Endothelial cell of umbilical vein (primary cell): Measurements from ENCODE around the gene SDHA. TPM values are rescaled to one million over a fixed set of nuclear protein-coding genes. Genes with fewer than 3 reads are reported as not detected.

Experiments
- BruUV-seq: library from RNA; stranded (reverse); fragments of 400-500 nt; replicated peaks from 2 replicates; lab custom pipeline; 2021; lab: Mats Ljungman, UMichigan
- CTCF ChIA-PET: fragments of 300-600, 350-600 bp; sonication (Branson Sonifier 250); formaldehyde crosslinking; loops from one replicate; lab custom pipeline; 2021; ENCODE audit warnings: antibody characterized with exemption, inconsistent platforms; lab: Charles Lee
- POLR2A ChIA-PET: fragments of 300-600, 350-600 bp; sonication (Branson Sonifier 250); formaldehyde crosslinking; loops from one replicate; lab custom pipeline; 2021; ENCODE audit warnings: antibody characterized with exemption, inconsistent platforms; lab: Charles Lee
- DNase-seq: peaks from one replicate; pipeline ENCODE4 v3.0.0-alpha.2; 2011; ENCODE audit warnings: low read depth, low spot score
- FAIRE-seq: peaks from 2 replicates; lab custom pipeline; 2011; peaks lifted over from hg19 to GRCh38; lab: Jason Lieb, UNC
- H2AFZ ChIP-seq: 2 replicates; pipeline ENCODE4 v1.6.0; 2012; ENCODE audit warnings: low read depth, low read length, control low read depth, inconsistent platforms
- H3K27ac ChIP-seq: 2 replicates; pipeline ENCODE4 v1.5.1; 2011; ENCODE audit warnings: low read depth, mild to moderate bottlenecking, control low read depth, low read length, moderate library complexity; ENCODE audit not compliant: insufficient read depth
- H3K27me3 ChIP-seq, 2 experiments: 2 replicates each; pipeline versions ENCODE4 v1.6.0 to v1.6.1; 2011; ENCODE audit warnings: low read length in 2 of 2, mixed read lengths in 1 of 2; ENCODE audit not compliant: control insufficient read depth in 2 of 2, insufficient read depth in 2 of 2
- H3K36me3 ChIP-seq, 2 experiments: 2 replicates in 1 of 2; 3 replicates in 1 of 2; pipeline ENCODE4 v1.5.1; 2011; ENCODE audit warnings: low read length in 2 of 2, mild to moderate bottlenecking in 1 of 2, moderate library complexity in 1 of 2; ENCODE audit not compliant: control insufficient read depth in 2 of 2, insufficient read depth in 2 of 2; ENCODE audit errors: extremely low read depth in 1 of 2
- H3K4me1 ChIP-seq: 3 replicates; pipeline ENCODE4 v1.5.1; 2011; ENCODE audit warnings: mild to moderate bottlenecking, low read length; ENCODE audit not compliant: control insufficient read depth, insufficient read depth; ENCODE audit errors: extremely low read depth
- H3K4me2 ChIP-seq: 2 replicates; pipeline ENCODE4 v1.6.1; 2011; ENCODE audit warnings: low read length, control low read depth, mixed read lengths; ENCODE audit not compliant: insufficient read depth
- H3K4me3 ChIP-seq, 3 experiments: fragments of 200-600 bp in 1 of 3; sonication (generic), shearing (Covaris generic) in 1 of 3; replicated peaks in 1 of 3; 2 replicates each; pipeline ENCODE4 v1.5.1; 2011 to 2016; ENCODE audit warnings: control low read depth in 3 of 3, low read length in 3 of 3, mild to moderate bottlenecking in 2 of 3, inconsistent platforms in 1 of 3, low read depth in 1 of 3, moderate library complexity in 1 of 3; ENCODE audit not compliant: insufficient read depth in 1 of 3
- H3K79me2 ChIP-seq: 2 replicates; pipeline ENCODE4 v1.6.0; 2012; ENCODE audit warnings: low read length, inconsistent platforms; ENCODE audit not compliant: control insufficient read depth, insufficient read depth
- H3K9ac ChIP-seq: replicated peaks from 2 replicates; pipeline ENCODE3; 2011; ENCODE audit warnings: low read length, control low read depth; ENCODE audit not compliant: insufficient read depth; ENCODE audit errors: extremely low read depth
- H3K9me1 ChIP-seq: replicated peaks from 3 replicates; pipeline ENCODE4 v1.6.0; 2011; ENCODE audit warnings: mild to moderate bottlenecking, low read length; ENCODE audit not compliant: control insufficient read depth, insufficient read depth; ENCODE audit errors: extremely low read depth
- H3K9me3 ChIP-seq: replicated peaks from 2 replicates; pipeline ENCODE4 v1.5.1; 2012; ENCODE audit warnings: low read length, inconsistent platforms; ENCODE audit not compliant: control insufficient read depth, insufficient read depth
- H4K20me1 ChIP-seq: replicated peaks from 2 replicates; pipeline ENCODE3; 2011; ENCODE audit warnings: mild to moderate bottlenecking, low read length; ENCODE audit not compliant: control insufficient read depth, insufficient read depth; ENCODE audit errors: extremely low read depth
- EZH2 ChIP-seq: IDR thresholded peaks from 2 replicates; pipeline ENCODE4 v1.6.1; 2012; ENCODE audit warnings: borderline replicate concordance, low read depth, mild to moderate bottlenecking, moderate library complexity, low read length, inconsistent platforms; ENCODE audit not compliant: severe bottlenecking
- FOS ChIP-seq: IDR thresholded peaks from 2 replicates; pipeline ENCODE4 v1.6.1; 2011; ENCODE audit warnings: mild to moderate bottlenecking, low read length, moderate library complexity, borderline replicate concordance; ENCODE audit not compliant: insufficient read depth
- GATA2 ChIP-seq: IDR thresholded peaks from 2 replicates; pipeline ENCODE4 v1.7.0; 2011; ENCODE audit warnings: low read depth, mild to moderate bottlenecking, moderate library complexity, mixed read lengths, low read length; ENCODE audit not compliant: insufficient read length, insufficient read depth
- JUN ChIP-seq: IDR thresholded peaks from 2 replicates; pipeline ENCODE4 v1.6.1; 2011; ENCODE audit warnings: borderline replicate concordance, low read depth; ENCODE audit not compliant: insufficient read length, insufficient read depth
- MYC ChIP-seq: IDR thresholded peaks from one replicate; pipeline ENCODE4 v1.6.1; 2011; ENCODE audit warnings: mild to moderate bottlenecking, low read depth, low read length
- POLR2A ChIP-seq: IDR thresholded peaks from 2 replicates; pipeline ENCODE4 v1.6.1; 2012; ENCODE audit warnings: low read depth, mild to moderate bottlenecking, control low read depth, low read length
- POLR2AphosphoS5 ChIP-seq: IDR thresholded peaks from 2 replicates; pipeline ENCODE4 v1.6.1; 2012; ENCODE audit warnings: low read depth, mild to moderate bottlenecking, control low read depth, low read length, moderate library complexity; ENCODE audit not compliant: insufficient read depth
- dilution Hi-C: fragments of 300-500 bp; cut with MboI; formaldehyde crosslinking; loops from one replicate; pipeline ENCODE4 v1.15.0; 2019; ENCODE audit warnings: low sequenced_read_pairs; ENCODE audit not compliant: extremely low pct_ligation_motif_present
- intact Hi-C: fragments of 100-400 bp; cut with micrococcal nuclease; formaldehyde crosslinking; loops from one replicate; pipeline ENCODE4 v1.10.0; 2022
- polyA plus RNA-seq, 4 experiments: library from polyadenylated mRNA; depleted of rRNA in 3 of 4; stranded (reverse) in 3 of 4; unstranded in 1 of 4; fragments of >200 nt; gene quantifications; 2 replicates each; pipeline versions ENCODE4 v1.2.1 to v1.2.3, GENCODE V29; 2011 to 2012; ENCODE audit warnings: missing spikeins in 1 of 4
- total RNA-seq: library from RNA; stranded (reverse); gene quantifications from 2 replicates; pipeline ENCODE4 v1.2.3, GENCODE V29; 2021
- TF ChIP-seq, protein P1 (sequence below): IDR thresholded peaks from 2 replicates; pipeline ENCODE4 v1.6.1; 2011; ENCODE audit not compliant: insufficient read depth, insufficient read length
- TF ChIP-seq, protein P2 (sequence below), 2 donors: IDR thresholded peaks; 1 replicate in 1 of 2; 2 replicates in 1 of 2; pipeline ENCODE4 v1.5.1; 2011; ENCODE audit warnings: low read length in 2 of 2, mild to moderate bottlenecking in 2 of 2, moderate library complexity in 2 of 2, control low read depth in 1 of 2, inconsistent platforms in 1 of 2, low read depth in 1 of 2; ENCODE audit not compliant: insufficient read depth in 1 of 2; ENCODE audit errors: extremely low read depth in 1 of 2

SDHA gene
- total and polyA plus RNA-seq, 2 donors (not counting 3 experiments of a cell fraction or from before 2014, with no cell fraction given), result 121 to 153 TPM

DNA sequence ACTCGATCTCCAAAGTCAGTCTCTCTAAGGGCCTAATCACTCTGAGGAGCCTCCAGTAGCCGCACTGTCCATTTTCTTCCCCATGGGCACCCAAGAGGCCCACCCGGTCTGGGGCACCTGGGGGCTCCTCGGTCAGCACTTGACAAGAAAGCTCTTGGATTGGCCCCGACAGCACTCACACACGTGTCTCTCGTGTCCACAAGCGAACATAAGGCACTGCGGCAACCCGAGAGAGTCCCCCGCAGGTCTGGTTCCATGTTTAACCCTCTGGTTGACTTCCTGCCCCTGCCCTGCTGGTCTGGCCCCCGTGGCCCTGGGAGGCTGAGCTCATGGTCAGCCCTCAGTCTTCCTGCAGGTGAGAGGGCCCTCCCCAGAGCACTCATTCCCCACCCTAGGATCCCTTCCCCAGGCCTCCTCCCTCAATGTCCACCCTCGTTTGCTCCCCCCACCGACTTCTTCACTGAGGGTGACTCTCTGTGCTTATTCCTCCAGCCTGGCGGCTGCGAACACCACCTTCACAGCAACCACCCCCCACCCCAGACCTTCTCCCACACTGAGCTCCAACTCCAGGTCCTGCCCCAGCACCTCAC lies 43.1 kb upstream of the SDHA start:
- FAIRE-seq, result no peak
- ChIA-PET POLR2A (no interaction called here), CTCF (no interaction called here)
- Histone ChIP-seq H3K4me3 (no peak overlapping the region), H3K27ac (no peak overlapping the region), H3K36me3 (no peaks in the 10 kb centered on the region), H3K9me3 (no peaks in the 10 kb centered on the region), H4K20me1 (no peaks in the 10 kb centered on the region), H3K4me2 (no peak overlapping the region), H3K9ac (no peak overlapping the region), H3K79me2 (no peaks in the 10 kb centered on the region), H3K9me1 (no peaks in the 10 kb centered on the region), H3K4me1 (no peaks in the 10 kb centered on the region), H2AFZ (no peak overlapping the region), H3K27me3 (peaks cover 2 to 8% of the 10 kb centered on the region in 2 experiments)
- dilution Hi-C loops (no loop called here), intact Hi-C loops (no loop called here)
- DNase-seq, result no peak
- no TSS peak for BruUV-seq
- TF ChIP-seq FOS (no peak), POLR2AphosphoS5 (no peak), MYC (no peak), JUN (no peak), GATA2 (no peak), EZH2 (no peak), POLR2A (no peak)
- TF ChIP-seq, protein P1, sequence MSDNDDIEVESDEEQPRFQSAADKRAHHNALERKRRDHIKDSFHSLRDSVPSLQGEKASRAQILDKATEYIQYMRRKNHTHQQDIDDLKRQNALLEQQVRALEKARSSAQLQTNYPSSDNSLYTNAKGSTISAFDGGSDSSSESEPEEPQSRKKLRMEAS, result no peak
- TF ChIP-seq, protein P2, sequence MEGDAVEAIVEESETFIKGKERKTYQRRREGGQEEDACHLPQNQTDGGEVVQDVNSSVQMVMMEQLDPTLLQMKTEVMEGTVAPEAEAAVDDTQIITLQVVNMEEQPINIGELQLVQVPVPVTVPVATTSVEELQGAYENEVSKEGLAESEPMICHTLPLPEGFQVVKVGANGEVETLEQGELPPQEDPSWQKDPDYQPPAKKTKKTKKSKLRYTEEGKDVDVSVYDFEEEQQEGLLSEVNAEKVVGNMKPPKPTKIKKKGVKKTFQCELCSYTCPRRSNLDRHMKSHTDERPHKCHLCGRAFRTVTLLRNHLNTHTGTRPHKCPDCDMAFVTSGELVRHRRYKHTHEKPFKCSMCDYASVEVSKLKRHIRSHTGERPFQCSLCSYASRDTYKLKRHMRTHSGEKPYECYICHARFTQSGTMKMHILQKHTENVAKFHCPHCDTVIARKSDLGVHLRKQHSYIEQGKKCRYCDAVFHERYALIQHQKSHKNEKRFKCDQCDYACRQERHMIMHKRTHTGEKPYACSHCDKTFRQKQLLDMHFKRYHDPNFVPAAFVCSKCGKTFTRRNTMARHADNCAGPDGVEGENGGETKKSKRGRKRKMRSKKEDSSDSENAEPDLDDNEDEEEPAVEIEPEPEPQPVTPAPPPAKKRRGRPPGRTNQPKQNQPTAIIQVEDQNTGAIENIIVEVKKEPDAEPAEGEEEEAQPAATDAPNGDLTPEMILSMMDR (IDR thresholded peaks at IDR 0.05; ENCODE audit: extremely low read depth in 1 of 2, insufficient read depth in 1 of 2, low read depth in 1 of 2, low read length in 2 of 2), result no peak
